HG02588 (cell line): ENCODE results near the gene PLCH2.

Experiments
- ATAC-seq: cut with Tn5 transposase; IDR thresholded peaks from one replicate; pipeline ENCODE4 v1.9.1; 2021; ENCODE audit warnings: mild to moderate bottlenecking, moderate library complexity; ENCODE audit not compliant: unreplicated experiment

PLCH2 gene

GRCh38 chr1:2474104-2474844 lies 1.8 kb upstream of the PLCH2 start:
- no peak for ATAC-seq

GRCh38 chr1:2474933-2475371 lies 1.1 kb upstream of the PLCH2 start:
- ATAC-seq = no peak

- no peak for ATAC-seq
Observed at GRCh38 chr1:2475571-2475970, 518 bp upstream of the PLCH2 start.

DNA sequence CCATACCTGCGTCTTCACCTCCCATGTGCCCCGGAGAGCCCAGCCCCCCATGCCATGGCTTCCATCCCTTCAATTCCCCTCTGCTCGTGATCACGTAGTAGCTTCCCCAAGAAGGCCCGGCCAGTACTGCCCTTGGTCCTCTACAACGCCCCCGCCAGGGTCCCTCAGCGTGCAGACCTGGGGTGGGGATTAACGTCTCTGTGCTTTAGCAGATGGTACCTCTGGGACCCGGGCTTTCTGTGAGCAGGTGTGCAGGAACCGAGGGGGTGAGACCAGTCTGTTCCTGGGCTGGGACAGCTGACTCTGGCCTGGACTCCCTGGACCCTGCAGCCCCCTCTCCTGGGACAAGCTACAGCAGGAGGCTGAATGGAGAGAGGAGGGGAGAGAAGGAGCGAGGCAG lies 1.2 kb downstream of the PLCH2 start:
- no peak for ATAC-seq

GRCh38 chr1:2477791-2478499 lies 1.9 kb downstream of the PLCH2 start:
- ATAC-seq = no peak

GRCh38 chr1:2479186-2479585 lies 3.1 kb downstream of the PLCH2 start:
- no peak for ATAC-seq

DNA sequence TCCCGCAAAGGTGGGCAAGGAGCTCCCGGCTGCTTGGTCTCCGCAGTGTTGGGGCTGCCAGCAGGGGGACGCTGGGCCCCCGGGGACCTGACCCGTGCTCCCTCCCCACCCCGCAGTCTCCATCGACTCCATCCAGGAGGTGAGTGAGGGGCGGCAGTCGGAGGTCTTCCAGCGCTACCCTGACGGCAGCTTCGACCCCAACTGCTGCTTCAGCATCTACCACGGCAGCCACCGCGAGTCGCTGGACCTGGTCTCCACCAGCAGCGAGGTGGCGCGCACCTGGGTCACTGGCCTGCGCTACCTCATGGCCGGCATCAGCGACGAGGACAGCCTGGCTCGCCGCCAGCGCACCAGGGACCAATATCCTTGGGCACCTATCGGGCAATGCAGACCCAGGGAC lies 3.5 kb downstream of the PLCH2 start:
- ATAC-seq = no peak

DNA sequence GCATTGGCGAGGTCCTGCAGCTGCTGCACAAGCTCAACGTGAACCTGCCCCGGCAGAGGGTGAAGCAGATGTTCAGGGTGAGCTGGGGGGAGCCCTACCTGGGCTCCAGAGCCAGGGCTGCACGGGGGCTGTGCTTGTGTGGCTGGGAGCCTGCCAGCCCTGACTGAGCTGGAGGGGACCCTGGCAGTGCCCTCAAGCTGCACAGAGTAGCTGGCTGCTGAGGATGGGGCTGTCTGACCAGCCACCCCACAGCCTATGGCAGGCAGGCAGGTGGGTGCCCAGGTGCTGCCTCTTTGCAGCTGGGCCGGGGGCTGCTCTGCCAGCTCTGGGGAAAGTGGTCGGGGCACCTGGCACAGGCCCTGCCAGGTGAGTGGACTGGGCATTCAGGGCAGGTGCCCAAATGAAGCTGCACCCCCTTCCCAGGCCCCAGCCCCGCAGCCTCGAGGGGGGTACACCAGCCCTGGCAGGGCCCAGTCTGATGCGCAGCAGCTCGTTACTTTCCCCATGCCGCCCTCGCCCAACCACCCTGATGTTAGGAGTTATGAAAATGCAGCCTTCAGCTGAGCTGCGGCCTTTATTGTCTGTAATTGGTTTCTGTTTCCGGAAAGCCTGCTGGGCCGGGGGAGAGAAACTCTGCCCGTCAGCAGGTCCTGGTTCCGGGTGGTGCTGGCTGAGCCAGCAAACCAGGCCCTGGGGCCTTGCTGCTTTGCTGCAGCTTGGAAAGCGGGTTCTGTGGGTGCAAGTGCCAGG lies 4.3 kb downstream of the PLCH2 start:
- no peak for ATAC-seq

DNA sequence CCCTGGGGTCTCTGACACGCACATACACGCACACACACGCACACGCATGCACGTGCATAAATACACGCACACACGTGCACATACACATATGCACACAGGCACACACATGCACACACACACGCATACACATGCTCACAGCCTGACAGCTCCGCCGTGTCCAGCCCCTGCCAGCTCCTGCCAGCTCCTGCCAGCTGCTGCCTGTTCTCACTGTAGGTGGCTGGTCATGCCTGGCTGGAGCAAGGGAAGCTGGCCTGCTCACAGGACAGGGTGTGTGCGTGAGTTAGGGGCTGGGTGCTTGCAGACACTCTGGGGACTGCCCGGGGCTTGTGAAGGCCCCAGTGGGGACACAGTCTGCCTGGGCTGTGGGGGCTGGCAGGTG lies 4.9 kb downstream of the PLCH2 start:
- no peak for ATAC-seq

GRCh38 chr1:2481885-2482284 lies 5.8 kb downstream of the PLCH2 start:
- no peak for ATAC-seq

- ATAC-seq = no peak
Observed at GRCh38 chr1:2482588-2482987, 6.5 kb downstream of the PLCH2 start.

DNA sequence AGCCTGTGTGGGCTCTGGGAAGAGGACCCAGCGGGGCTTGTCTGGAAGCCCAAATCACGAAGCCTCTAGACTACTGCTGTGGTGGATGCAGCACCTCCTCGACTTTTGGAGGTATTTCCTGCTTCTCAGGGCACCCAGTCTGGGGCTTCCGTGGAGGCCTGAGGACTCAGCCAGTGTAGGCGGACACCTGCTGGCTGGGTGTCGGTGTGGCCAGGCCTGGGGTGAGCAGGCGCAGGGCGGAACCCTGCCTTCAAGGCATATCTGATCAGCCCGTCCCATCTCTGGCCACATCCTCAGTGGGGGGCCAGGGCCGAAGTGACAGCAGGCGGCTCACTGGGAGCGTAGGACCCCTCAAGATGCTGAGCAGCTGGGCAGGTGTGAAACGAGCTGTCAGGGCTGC lies 6.9 kb downstream of the PLCH2 start:
- ATAC-seq = no peak

- no peak for ATAC-seq
Observed at GRCh38 chr1:2483970-2484369, 7.9 kb downstream of the PLCH2 start.

DNA sequence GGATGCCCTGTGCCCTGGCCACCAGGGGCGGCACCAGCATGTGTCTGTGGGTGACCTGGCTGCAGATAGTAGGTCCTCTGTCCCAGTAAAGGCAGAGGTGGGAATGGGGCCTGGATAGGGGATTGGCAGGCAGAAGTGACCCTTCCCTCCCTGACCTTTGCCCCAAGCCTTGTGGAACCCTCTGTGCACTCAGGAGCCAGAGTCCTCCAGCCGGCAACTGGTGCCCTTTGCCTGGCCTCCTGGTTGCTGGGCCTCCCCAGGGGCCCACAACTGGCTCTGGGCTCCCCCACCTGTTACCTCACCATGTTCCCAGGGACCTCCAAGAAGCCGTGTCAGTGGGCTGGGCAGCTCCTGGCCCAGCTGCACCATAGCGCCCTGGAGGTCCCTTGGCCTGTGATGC lies 10.0 kb downstream of the PLCH2 start:
- ATAC-seq = no peak

DNA sequence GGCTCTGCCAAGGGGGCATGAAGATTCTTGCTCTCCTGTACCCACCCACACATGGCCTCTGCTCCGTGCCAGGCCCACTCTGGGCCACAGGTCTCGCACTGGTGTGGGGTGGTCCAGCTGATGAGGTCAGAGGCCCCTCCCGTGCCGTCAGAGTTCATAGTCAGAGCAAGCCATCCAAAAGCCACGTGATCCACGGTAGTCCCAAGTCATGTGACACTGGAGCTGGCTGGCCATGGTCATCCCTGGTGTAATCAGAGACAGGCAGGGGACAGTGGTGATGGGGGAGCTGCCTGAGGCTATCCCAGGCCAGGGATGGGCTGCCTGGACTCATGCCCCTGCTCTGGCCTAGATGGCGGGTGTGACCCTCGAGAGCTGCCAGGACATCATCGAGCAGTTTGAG lies 10.5 kb downstream of the PLCH2 start:
- ATAC-seq = no peak

GRCh38 chr1:2488688-2489087 lies 12.6 kb downstream of the PLCH2 start:
- ATAC-seq = no peak

- ATAC-seq = no peak
Observed at GRCh38 chr1:2489615-2490014, 13.5 kb downstream of the PLCH2 start.

DNA sequence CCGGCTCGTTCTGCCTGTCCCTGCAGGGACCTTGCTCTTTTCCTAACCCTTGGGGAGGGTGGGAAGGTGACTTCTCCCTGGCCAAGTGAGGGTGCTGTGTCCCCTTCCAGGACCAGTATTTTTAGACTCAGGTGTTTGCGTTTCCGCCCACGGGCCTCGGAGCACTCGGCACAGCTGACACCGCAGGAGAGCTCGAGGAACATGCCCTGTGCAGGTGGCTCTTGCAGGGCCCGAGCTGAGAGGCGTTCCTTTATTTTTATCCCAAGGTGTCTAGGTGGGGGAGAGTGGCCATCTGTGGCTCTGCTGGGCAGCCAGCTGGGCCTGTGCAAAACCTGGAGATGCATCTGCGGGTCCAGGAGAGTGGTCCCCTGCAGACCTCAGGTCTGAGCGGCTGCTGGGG lies 16.0 kb downstream of the PLCH2 start:
- ATAC-seq = no peak

GRCh38 chr1:2493218-2493617 lies 17.1 kb downstream of the PLCH2 start:
- ATAC-seq = no peak

DNA sequence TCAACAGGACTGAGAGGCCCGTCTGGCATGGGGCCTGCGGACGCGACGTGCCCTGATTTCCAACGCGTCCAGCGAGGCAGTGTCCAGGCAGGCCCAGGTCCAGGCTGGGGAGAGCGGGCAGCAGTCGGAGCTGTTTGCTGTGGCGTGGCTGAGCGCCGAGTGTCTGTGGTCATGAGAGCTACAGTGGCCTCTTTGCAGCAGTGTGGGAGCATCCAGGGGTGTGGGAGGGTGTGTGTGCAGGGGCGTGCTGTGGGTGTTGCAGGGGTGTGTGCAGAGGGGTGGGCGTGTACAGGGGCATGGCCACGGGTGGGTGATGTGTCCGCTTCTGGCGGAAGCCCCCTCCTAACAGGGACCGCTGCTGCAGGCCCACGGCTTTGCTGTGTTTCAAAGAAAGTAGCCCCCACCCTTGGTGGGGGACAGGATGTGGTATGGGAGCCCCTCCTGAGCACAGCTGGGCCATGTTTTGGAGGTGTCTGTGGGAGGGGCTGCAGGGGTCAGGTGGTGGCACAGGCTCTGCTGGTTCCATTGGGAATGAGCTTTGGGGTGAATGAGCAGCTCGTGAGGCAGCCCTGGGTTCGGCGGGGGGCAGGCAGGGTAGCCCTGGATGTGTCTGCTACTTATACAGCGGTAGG lies 17.7 kb downstream of the PLCH2 start:
- no peak for ATAC-seq

DNA sequence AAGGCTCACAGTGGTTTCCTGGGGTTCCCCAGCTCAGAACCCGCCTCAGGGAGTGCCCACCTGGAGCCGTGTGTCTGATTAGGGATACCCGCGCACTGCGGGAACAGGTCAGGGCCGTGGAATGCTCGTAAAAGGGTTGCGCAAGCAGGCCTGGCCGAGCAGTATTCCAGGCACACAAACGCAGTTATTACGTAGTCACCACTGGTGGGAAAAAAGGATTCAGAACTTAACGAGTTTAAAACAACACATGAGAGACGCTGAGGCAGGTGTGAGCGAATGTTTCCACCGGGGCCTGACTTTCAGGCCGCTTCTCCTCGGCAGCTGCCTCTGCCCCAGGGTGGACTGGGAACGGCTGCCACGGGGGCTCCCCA lies 18.2 kb downstream of the PLCH2 start:
- ATAC-seq = no peak

- no peak for ATAC-seq
Observed at GRCh38 chr1:2495026-2495425, 18.9 kb downstream of the PLCH2 start.
